NCI-H2227 treated with DMSO at 0.1 percent for 48 hours (cell line): Measurements from ENCODE around the gene MYCBPAP.

ENCODE experiments used
- DNase-seq: peaks from one replicate; lab custom pipeline; 2025; lab: John Stamatoyannopoulos, UW

The MYCBPAP gene

GRCh38 chr17:50517504-50518383 is 9.5 kb downstream of the MYCBPAP start:
- DNase-seq = no peak

- no peak for DNase-seq
These were observed 10.3 kb downstream of the MYCBPAP start for GRCh38 chr17:50518384-50519023.

GRCh38 chr17:50519141-50519834 is 11.0 kb downstream of the MYCBPAP start:
- no peak for DNase-seq

GRCh38 chr17:50520483-50520882 is 12.2 kb downstream of the MYCBPAP start:
- DNase-seq = no peak

- no peak for DNase-seq
These were observed 13.3 kb downstream of the MYCBPAP start for GRCh38 chr17:50521514-50521913.

- DNase-seq = no peak
These were observed 14.5 kb downstream of the MYCBPAP start for GRCh38 chr17:50522766-50523165.

GRCh38 chr17:50523208-50523607 is 15.0 kb downstream of the MYCBPAP start:
- no peak for DNase-seq

- no peak for DNase-seq
These were observed 16.6 kb downstream of the MYCBPAP start for GRCh38 chr17:50524838-50525237.

- DNase-seq = no peak
These were observed 19.0 kb downstream of the MYCBPAP start for GRCh38 chr17:50527155-50527762.

- no peak for DNase-seq
These were observed 19.8 kb downstream of the MYCBPAP start for GRCh38 chr17:50527949-50528474.

GRCh38 chr17:50529849-50530248 is 21.6 kb downstream of the MYCBPAP start:
- DNase-seq = no peak

- DNase-seq = no peak
These were observed 23.3 kb downstream of the MYCBPAP start for GRCh38 chr17:50531428-50532025.

- no peak for DNase-seq
These were observed 24.3 kb downstream of the MYCBPAP start, which contains the start of gene EPN3 for GRCh38 chr17:50532452-50533024. EPN3 (plus strand) TSS chr17:50532735; CDS start chr17:50536557, 3,822 bp downstream.

GRCh38 chr17:50533185-50533584 is 24.9 kb downstream of the MYCBPAP start:
- no peak for DNase-seq

- peak; percentile 23 for DNase-seq
These were observed 25.5 kb downstream of the MYCBPAP start for GRCh38 chr17:50533720-50534148.

GRCh38 chr17:50534222-50534978 is 26.2 kb downstream of the MYCBPAP start:
- DNase-seq = no peak

- no peak for DNase-seq
These were observed 26.7 kb downstream of the MYCBPAP start for GRCh38 chr17:50534979-50535326.

- DNase-seq = no peak
These were observed 27.2 kb downstream of the MYCBPAP start for GRCh38 chr17:50535407-50535806.

- DNase-seq = no peak
These were observed 28.7 kb downstream of the MYCBPAP start for GRCh38 chr17:50536683-50537646.
